Coronary artery (tissue), 2 donors: ENCODE results near the gene HCAR3.

Experiments used
- DNase-seq: peaks from one replicate; pipeline ENCODE4 v3.0.0-alpha.2; 2017; ENCODE audit warnings: low spot score
- H3K27ac ChIP-seq, 2 donors: fragments of 200-600 bp; sonication (generic); one replicate each; pipeline ENCODE4 v1.5.1; 2016 to 2019
- H3K4me3 ChIP-seq: fragments of 200-600 bp; sonication (generic); 2 replicates; pipeline ENCODE4 v1.5.1; 2016; ENCODE audit warnings: mild to moderate bottlenecking, moderate library complexity
- TF ChIP-seq, protein P1 (sequence below): fragments of 200-600 bp; sonication (generic); IDR thresholded peaks from one replicate; pipeline ENCODE4 v1.5.1; 2019; ENCODE audit warnings: antibody characterized with exemption

The HCAR3 gene

DNA sequence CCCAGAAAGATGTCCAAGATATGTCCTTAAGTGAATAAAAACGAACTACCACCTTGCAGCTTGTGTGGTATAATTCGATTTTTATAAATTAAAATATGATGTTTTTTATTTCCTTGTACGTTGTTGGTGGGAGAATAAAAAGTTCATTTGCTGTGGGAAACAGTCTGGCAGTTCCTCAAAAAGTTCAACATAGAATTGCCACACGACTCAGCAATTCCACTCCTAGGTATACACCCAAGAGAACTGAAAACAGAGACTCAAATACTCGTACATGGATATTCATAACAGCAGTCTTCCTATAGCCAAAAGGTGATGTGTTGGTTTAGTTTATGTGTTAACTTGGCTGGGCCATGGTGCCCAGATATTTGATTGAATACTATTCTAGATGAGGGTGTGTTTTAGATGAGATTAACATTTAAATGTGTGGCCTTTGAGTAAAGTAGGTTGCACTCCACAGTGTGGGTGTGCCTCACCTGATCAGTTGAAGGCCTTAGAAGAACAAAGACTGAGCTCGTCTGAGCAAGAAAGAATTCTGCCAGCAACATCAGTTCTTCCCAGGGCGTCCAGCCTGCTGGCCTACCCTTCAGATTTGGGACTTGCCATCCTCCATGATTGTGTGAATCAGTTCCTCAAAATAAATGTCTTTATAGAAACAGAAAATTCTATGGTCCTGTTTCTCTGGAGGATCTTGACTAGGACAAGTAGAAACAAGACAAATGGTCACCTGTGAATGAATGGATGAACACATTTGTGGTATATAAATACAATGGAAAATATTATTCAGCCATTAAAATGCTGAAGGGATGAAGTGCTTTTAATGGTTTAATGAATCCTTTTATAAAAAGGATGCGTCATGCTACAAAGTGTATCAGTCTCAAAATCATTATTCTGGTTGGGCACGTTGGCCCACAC is 30.9 kb upstream of the HCAR3 start:
- DNase-seq: no peak
- Histone ChIP-seq H3K27ac (no peak overlapping the region), H3K4me3 (no peak overlapping the region)
- TF ChIP-seq, protein P1, sequence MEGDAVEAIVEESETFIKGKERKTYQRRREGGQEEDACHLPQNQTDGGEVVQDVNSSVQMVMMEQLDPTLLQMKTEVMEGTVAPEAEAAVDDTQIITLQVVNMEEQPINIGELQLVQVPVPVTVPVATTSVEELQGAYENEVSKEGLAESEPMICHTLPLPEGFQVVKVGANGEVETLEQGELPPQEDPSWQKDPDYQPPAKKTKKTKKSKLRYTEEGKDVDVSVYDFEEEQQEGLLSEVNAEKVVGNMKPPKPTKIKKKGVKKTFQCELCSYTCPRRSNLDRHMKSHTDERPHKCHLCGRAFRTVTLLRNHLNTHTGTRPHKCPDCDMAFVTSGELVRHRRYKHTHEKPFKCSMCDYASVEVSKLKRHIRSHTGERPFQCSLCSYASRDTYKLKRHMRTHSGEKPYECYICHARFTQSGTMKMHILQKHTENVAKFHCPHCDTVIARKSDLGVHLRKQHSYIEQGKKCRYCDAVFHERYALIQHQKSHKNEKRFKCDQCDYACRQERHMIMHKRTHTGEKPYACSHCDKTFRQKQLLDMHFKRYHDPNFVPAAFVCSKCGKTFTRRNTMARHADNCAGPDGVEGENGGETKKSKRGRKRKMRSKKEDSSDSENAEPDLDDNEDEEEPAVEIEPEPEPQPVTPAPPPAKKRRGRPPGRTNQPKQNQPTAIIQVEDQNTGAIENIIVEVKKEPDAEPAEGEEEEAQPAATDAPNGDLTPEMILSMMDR: no peak

DNA sequence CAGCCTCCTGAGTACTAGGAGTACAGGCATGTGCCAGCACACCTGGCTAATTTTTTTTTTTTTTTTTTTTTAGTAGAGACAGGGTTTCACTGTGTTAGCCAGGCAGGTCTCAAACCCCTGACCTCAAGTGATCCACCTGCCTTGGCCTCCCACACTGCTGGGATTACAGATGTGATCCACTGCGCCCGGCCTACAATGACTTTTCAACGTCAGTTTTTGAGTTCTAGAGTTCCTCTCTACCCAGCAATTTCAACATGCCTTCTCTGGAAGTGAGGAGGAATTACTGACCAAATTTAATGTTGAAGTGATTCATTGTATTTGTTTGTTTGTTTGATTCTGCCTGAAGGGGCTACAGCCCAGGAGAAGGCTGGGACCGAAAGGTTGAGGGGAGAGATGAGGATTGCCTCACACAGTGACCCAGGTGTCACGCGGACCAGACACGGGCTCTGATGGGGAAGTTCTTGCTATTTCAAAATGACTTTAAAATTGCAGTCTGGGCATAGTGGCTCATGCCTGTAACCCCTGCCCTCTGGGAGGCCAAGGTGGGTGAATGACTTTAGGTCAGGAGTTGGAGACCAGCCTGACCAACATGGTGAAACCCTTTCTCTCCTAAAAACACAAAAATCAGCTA is 27.4 kb upstream of the HCAR3 start:
- H3K27ac ChIP-seq: no peak overlapping the region
- no peak for DNase-seq
- TF ChIP-seq, protein P1: no peak
- H3K4me3 ChIP-seq: no peak overlapping the region

DNA sequence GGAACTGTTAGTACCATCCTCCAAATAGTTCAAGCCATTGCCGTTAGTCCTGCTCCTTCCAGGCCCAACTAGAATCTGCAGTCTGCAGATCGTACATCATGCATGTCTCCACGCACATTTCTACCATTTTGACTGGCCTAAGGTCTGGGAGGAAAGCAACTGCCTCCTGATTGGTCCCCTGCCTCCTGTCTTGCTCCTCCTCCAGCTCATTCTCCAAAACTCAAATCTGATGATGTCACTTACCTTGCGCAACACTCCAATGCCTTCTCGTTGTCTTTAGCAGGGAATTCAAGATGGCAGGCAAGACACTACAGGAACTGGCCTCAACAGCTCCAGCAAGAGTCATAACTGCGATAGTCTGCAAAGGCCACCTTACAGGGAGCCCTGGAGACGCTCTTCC is 23.7 kb upstream of the HCAR3 start:
- no peak overlapping the region for H3K27ac ChIP-seq
- no peak overlapping the region for H3K4me3 ChIP-seq
- DNase-seq: no peak
- TF ChIP-seq, protein P1: no peak

DNA sequence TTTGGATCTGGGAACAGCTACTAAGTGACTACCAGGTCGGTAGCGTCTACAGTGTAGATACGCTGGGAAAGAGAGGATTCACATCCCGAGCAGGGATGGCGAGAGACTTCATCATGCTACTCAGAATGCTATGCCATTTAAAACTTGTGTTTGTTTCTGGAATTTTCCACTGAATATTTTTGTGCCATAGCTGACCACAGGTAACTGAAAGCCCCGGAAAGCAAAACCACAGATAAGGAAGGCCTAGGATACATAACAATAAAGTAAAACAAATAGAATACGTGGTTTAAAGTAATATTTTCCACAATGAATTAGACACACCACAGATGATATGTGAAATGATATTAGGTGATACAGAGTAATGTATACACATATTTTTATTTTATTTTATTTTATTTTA is 22.0 kb upstream of the HCAR3 start:
- Histone ChIP-seq H3K4me3 (no peak overlapping the region), H3K27ac (no peak overlapping the region)
- DNase-seq: no peak
- TF ChIP-seq, protein P1: no peak

DNA sequence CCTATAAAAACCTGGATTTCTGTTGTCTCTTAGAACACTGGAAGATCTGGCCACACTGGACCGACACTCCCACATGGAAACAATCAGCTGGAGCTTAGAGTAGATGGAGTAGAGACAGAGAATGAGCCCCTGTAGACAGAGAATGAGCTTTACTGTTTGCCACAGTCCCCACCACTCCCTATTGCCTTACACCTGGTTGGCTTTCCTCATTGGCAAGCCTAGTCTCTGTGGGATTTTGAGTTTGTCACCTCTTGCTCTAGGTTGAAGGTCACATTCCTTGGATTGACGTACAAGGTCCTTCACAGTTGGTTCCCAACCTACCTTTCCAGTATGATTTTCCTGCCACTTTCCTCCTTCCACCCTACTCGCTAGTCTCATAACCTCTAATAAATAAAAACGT is 16.0 kb upstream of the HCAR3 start:
- Histone ChIP-seq H3K27ac (no peak overlapping the region), H3K4me3 (no peak overlapping the region)
- DNase-seq: no peak
- TF ChIP-seq, protein P1: no peak

DNA sequence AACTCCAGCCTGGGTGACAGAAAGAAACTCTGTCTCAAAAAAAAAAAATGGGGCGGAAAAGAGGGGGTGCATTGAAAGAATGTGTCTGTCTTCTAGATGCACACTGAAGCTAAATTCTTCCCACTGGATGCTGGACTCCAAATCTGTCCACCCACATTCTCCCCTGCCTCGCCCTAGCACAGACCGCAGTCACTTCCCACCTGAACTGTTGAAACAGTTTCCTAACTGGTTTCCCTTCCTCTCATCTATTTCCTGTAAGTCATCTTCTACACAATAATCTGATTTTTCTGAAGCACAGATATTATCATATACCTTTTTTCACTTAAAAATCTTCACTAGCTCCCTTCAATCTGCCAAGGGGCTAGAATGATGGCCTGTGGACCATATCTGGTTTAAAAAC is 15.6 kb upstream of the HCAR3 start:
- H3K4me3 ChIP-seq: no peak overlapping the region
- no peak overlapping the region for H3K27ac ChIP-seq
- no peak for DNase-seq
- TF ChIP-seq, protein P1: no peak
